CD14-positive monocyte (primary cell): Measurements from ENCODE around the gene RGS3. TPM values are rescaled to one million over a fixed set of nuclear protein-coding genes. Genes with fewer than 3 reads are reported as not detected.

Source experiments
- DNase-seq, 3 donors: peaks; one replicate each; pipeline ENCODE4 v3.0.0-alpha.2; 2011 to 2022
- H2AFZ ChIP-seq: 2 replicates; pipeline ENCODE4 v1.6.0; 2012; ENCODE audit warnings: mild to moderate bottlenecking, low read depth, low read length, inconsistent platforms; ENCODE audit not compliant: insufficient read depth, poor library complexity, severe bottlenecking
- H3K27ac ChIP-seq, 2 donors: 1 replicate in 1 of 2; 2 replicates in 1 of 2; pipeline ENCODE4 v1.5.1; 2012 to 2013; ENCODE audit warnings: low read length in 2 of 2, control low read depth in 1 of 2, inconsistent platforms in 1 of 2, low read depth in 1 of 2, mild to moderate bottlenecking in 1 of 2
- H3K27me3 ChIP-seq, 2 donors: one replicate each; pipeline versions ENCODE4 v1.6.0 to v1.6.1; 2011 to 2013; ENCODE audit warnings: low read length in 2 of 2; ENCODE audit not compliant: control insufficient read depth in 2 of 2, insufficient read depth in 2 of 2
- H3K36me3 ChIP-seq, 2 donors: replicated peaks in 1 of 2; 1 replicate in 1 of 2; 2 replicates in 1 of 2; pipeline versions ENCODE4 v1.5.1 to v1.6.1; 2012 to 2013; ENCODE audit warnings: low read length in 2 of 2, control low read depth in 1 of 2, inconsistent platforms in 1 of 2, mild to moderate bottlenecking in 1 of 2; ENCODE audit not compliant: insufficient read depth in 2 of 2, control insufficient read depth in 1 of 2
- H3K4me1 ChIP-seq, 2 donors: 1 replicate in 1 of 2; 2 replicates in 1 of 2; pipeline versions ENCODE4 v1.5.1 to v1.6.1; 2012 to 2013; ENCODE audit warnings: low read length in 2 of 2, control low read depth in 1 of 2, inconsistent platforms in 1 of 2, mild to moderate bottlenecking in 1 of 2, moderate library complexity in 1 of 2; ENCODE audit not compliant: insufficient read depth in 2 of 2, control insufficient read depth in 1 of 2
- H3K4me2 ChIP-seq: replicated peaks from 2 replicates; pipeline ENCODE3; 2012; ENCODE audit warnings: low read length, moderate library complexity, mild to moderate bottlenecking; ENCODE audit not compliant: poor library complexity, severe bottlenecking; ENCODE audit errors: extremely low read depth
- H3K4me3 ChIP-seq, 3 experiments: fragments of 200-600 bp in 1 of 3; sonication (generic) in 1 of 3; replicated peaks in 1 of 3; 1 replicate in 2 of 3; 2 replicates in 1 of 3; pipeline ENCODE4 v1.5.1; 2011 to 2013; ENCODE audit warnings: low read length in 3 of 3, mild to moderate bottlenecking in 3 of 3, control low read depth in 2 of 3, low read depth in 2 of 3, inconsistent platforms in 1 of 3, moderate library complexity in 1 of 3
- H3K79me2 ChIP-seq: 2 replicates; pipeline ENCODE4 v1.6.0; 2012; ENCODE audit warnings: mild to moderate bottlenecking, control low read depth, inconsistent platforms, low read length, moderate library complexity; ENCODE audit not compliant: insufficient read depth
- H3K9ac ChIP-seq: 2 replicates; pipeline ENCODE4 v1.6.0; 2017; ENCODE audit warnings: low read length, mild to moderate bottlenecking; ENCODE audit not compliant: insufficient read depth, poor library complexity, severe bottlenecking
- H3K9me3 ChIP-seq, 2 donors: replicated peaks in 1 of 2; 1 replicate in 1 of 2; 2 replicates in 1 of 2; pipeline versions ENCODE4 v1.5.1 to v1.6.1; 2012 to 2013; ENCODE audit warnings: low read length in 2 of 2, control low read depth in 1 of 2; ENCODE audit not compliant: control insufficient read depth in 1 of 2, insufficient read depth in 1 of 2
- H4K20me1 ChIP-seq: 2 replicates; pipeline ENCODE4 v1.6.0; 2012; ENCODE audit warnings: mild to moderate bottlenecking, low read length, control low read depth, moderate library complexity; ENCODE audit not compliant: insufficient read depth
- H3K27ac Mint-ChIP-seq, 7 donors: one replicate each; pipeline ENCODE4 v1.8.0; 2020; ENCODE audit warnings: mild to moderate bottlenecking in 7 of 7, mixed read lengths in 7 of 7, moderate library complexity in 6 of 7, inconsistent platforms in 2 of 7
- H3K27me3 Mint-ChIP-seq, 3 donors: one replicate each; pipeline ENCODE4 v1.8.0; 2021 to 2022; ENCODE audit warnings: low read depth in 3 of 3, mild to moderate bottlenecking in 3 of 3, mixed read lengths in 3 of 3, moderate library complexity in 3 of 3, inconsistent platforms in 1 of 3
- H3K36me3 Mint-ChIP-seq, 2 donors: one replicate each; pipeline ENCODE4 v1.8.0; 2020; ENCODE audit warnings: mixed read lengths in 2 of 2, inconsistent platforms in 1 of 2, mild to moderate bottlenecking in 1 of 2
- H3K4me1 Mint-ChIP-seq: one replicate; pipeline ENCODE4 v1.8.0; 2020; ENCODE audit warnings: mild to moderate bottlenecking, mixed read lengths
- H3K4me3 Mint-ChIP-seq, 2 donors: one replicate each; pipeline ENCODE4 v1.8.0; 2020; ENCODE audit warnings: mild to moderate bottlenecking in 2 of 2, mixed read lengths in 2 of 2, moderate library complexity in 1 of 2
- H3K9me3 Mint-ChIP-seq, 7 donors: one replicate each; pipeline ENCODE4 v1.8.0; 2020 to 2022; ENCODE audit warnings: mixed read lengths in 7 of 7, mild to moderate bottlenecking in 6 of 7, moderate library complexity in 6 of 7, inconsistent platforms in 2 of 7
- CTCF ChIP-seq: fragments of 200-600 bp; IDR thresholded peaks from one replicate; pipeline ENCODE4 v1.8.0; 2022; ENCODE audit warnings: antibody characterized with exemption, mild to moderate bottlenecking
- WGBS: methylation state at CpG from one replicate; pipeline ENCODE4 v1.1.5; 2013; ENCODE audit warnings: missing lambda C conversion rate; ENCODE audit not compliant: insufficient coverage; 5-methylcytosine and 5-hydroxymethylcytosine counted together
- intact Hi-C, 2 donors: fragments of 100-400 bp; cut with micrococcal nuclease; formaldehyde crosslinking; loops; one replicate each; pipeline versions ENCODE4 v1.15.0 to v1.15.1; 2023
- polyA plus RNA-seq, 3 donors: library from polyadenylated mRNA; depleted of rRNA in 1 of 3; unstranded in 2 of 3; stranded (reverse) in 1 of 3; fragments of 300-500 nt in 2 of 3; fragments of >200 nt in 1 of 3; fragmentation: Illumina TruSeq in 2 of 3; gene quantifications; 1 replicate in 2 of 3; 2 replicates in 1 of 3; pipeline ENCODE4 v1.2.3, GENCODE V29; 2012 to 2021

The RGS3 gene
- polyA plus RNA-seq, 3 donors: 9.1 to 16.2 (median 15.8) TPM

DNA sequence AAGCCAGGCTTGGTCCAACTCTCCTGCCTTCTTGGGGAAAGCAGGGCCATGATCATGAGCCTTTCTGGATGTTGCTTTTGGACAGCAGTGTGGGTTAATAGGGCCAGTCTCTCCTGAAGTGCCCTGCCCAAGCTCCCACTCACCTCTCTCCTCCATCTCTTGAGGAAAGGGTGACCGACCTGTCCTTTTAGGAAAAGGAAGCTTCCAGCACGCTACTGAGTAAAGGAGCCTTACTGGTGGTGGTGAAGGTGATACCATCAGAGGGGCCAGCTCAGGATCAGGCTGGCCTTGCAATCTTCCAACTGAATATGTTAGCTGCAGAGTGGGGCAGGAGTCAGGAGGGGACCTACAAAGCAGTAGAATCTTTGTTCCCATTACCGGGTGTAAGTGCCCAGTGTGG, 2.2 kb upstream of the RGS3 start:
- Mint-ChIP-seq H3K4me1 (peaks cover 5% of the 10 kb centered on the region), H3K4me3 (no peak overlapping the region), H3K27me3 (peaks cover 0 to 3% (median 0%) of the 10 kb centered on the region in 3 donors), H3K27ac (no peak overlapping the region), H3K9me3 (no peaks in the 10 kb centered on the region), H3K36me3 (no peaks in the 10 kb centered on the region)
- Histone ChIP-seq H3K9ac (no peak overlapping the region), H3K36me3 (no peaks in the 10 kb centered on the region), H2AFZ (no peak overlapping the region), H3K9me3 (no peaks in the 10 kb centered on the region), H3K79me2 (no peaks in the 10 kb centered on the region), H4K20me1 (no peaks in the 10 kb centered on the region), H3K4me2 (no peak overlapping the region), H3K4me3 (no peak overlapping the region), H3K27me3 (no peaks in the 10 kb centered on the region), H3K4me1 (no peaks in the 10 kb centered on the region), H3K27ac (no peak overlapping the region)
- no peak for TF ChIP-seq CTCF
- 71% methylated on average over 1 of the region's 3 CpGs for WGBS
- no peak for DNase-seq
- intact Hi-C loops: no loop called here

DNA sequence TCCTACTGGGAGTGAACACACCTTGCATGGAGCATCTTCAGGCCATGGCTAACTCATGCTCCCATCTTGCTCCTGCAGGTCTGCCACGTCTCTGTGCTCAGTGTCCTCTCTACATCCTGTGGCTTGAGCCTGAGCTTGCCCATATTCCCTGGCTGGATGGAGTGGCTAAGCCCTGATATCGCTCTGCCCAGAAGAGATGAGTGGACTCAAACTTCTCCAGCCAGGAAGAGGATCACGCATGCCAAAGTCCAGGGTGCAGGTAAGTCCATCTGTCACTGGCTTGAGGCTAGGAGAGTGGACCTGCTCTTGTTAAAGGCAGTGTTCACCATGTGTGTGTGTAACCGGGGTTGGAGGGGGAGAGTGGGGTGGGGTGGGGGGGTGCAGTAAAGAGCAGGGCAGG, 1.6 kb upstream of the RGS3 start:
- no peaks in the 10 kb centered on the region for H3K9me3 Mint-ChIP-seq

More for the DNA sequence above, 1.6 kb upstream of the RGS3 start:
- Histone ChIP-seq H3K4me1 (no peaks in the 10 kb centered on the region), H3K27me3 (no peaks in the 10 kb centered on the region), H4K20me1 (no peaks in the 10 kb centered on the region), H3K9me3 (no peaks in the 10 kb centered on the region), H3K4me3 (no peak overlapping the region), H3K9ac (no peak overlapping the region), H3K79me2 (no peaks in the 10 kb centered on the region), H3K27ac (no peak overlapping the region), H2AFZ (no peak overlapping the region), H3K4me2 (no peak overlapping the region), H3K36me3 (no peaks in the 10 kb centered on the region)
- Mint-ChIP-seq H3K27me3 (peaks cover 0 to 3% (median 0%) of the 10 kb centered on the region in 3 donors), H3K27ac (peak overlapping the region in 2 of 7 donors; percentile 45 to 66), H3K4me1 (peaks cover 4% of the 10 kb centered on the region), H3K36me3 (no peaks in the 10 kb centered on the region), H3K4me3 (no peak overlapping the region)
- intact Hi-C loops: no loop called here
- TF ChIP-seq CTCF: no peak
- 92% methylated on average over 3 of the region's 4 CpGs for WGBS
- DNase-seq: no peak
